GM23338 (cell line): ENCODE measurements around the gene B4GALT4. TPM values are rescaled to one million over a fixed set of nuclear protein-coding genes. Genes with fewer than 3 reads are reported as not detected.

Source experiments
- ATAC-seq: fragments of 200-7000 bp; cut with Tn5 transposase; 3 replicates; pipeline ENCODE4 v1.9.1; 2020
- DNase-seq: peaks from one replicate; pipeline ENCODE4 v3.0.0-alpha.2; 2015; ENCODE audit warnings: low spot score
- H2AFZ ChIP-seq: fragments of 200-600 bp; sonication (generic); 2 replicates; pipeline ENCODE4 v1.8.0; 2016; ENCODE audit warnings: antibody characterized with exemption, mild to moderate bottlenecking, moderate library complexity
- H3F3A ChIP-seq: fragments of 200-600 bp; sonication (generic); replicated peaks from 2 replicates; pipeline ENCODE4 v1.8.0; 2017; ENCODE audit warnings: antibody characterized with exemption, mixed run types, low read depth
- H3K27ac ChIP-seq: fragments of 200-600 bp; sonication (generic); 2 replicates; pipeline ENCODE4 v1.6.1; 2016; ENCODE audit warnings: low read depth
- H3K27me3 ChIP-seq: fragments of 200-600 bp; sonication (generic); 2 replicates; pipeline ENCODE4 v1.8.0; 2016; ENCODE audit warnings: mild to moderate bottlenecking, mixed run types, moderate library complexity; ENCODE audit not compliant: insufficient read depth
- H3K36me3 ChIP-seq: fragments of 200-600 bp; sonication (generic); 2 replicates; pipeline ENCODE4 v1.8.0; 2016; ENCODE audit warnings: mild to moderate bottlenecking; ENCODE audit not compliant: insufficient read depth
- H3K4me1 ChIP-seq: fragments of 200-600 bp; sonication (generic); 2 replicates; pipeline ENCODE4 v1.8.0; 2016; ENCODE audit warnings: mild to moderate bottlenecking, moderate library complexity; ENCODE audit not compliant: insufficient read depth
- H3K4me2 ChIP-seq: fragments of 200-600 bp; sonication (generic); 2 replicates; pipeline ENCODE4 v1.7.1; 2017; ENCODE audit warnings: mixed run types
- H3K4me3 ChIP-seq: fragments of 200-600 bp; sonication (generic); 2 replicates; pipeline ENCODE4 v1.6.1; 2016; ENCODE audit warnings: mixed run types
- H3K79me2 ChIP-seq: fragments of 200-600 bp; sonication (generic); replicated peaks from 2 replicates; pipeline ENCODE4 v1.8.0; 2017; ENCODE audit warnings: mild to moderate bottlenecking; ENCODE audit not compliant: insufficient read depth
- H3K9me2 ChIP-seq: fragments of 200-600 bp; sonication (generic); 2 replicates; pipeline ENCODE4 v1.8.0; 2017; ENCODE audit not compliant: insufficient read depth
- H4K20me1 ChIP-seq: fragments of 200-600 bp; sonication (generic); replicated peaks from 2 replicates; pipeline ENCODE4 v1.8.0; 2017; ENCODE audit warnings: mild to moderate bottlenecking; ENCODE audit not compliant: insufficient read depth
- H3K27ac Mint-ChIP-seq: 2 replicates; pipeline ENCODE4 v1.8.0; 2020; ENCODE audit warnings: inconsistent platforms, mild to moderate bottlenecking, moderate library complexity, mixed read lengths
- H3K27me3 Mint-ChIP-seq: 3 replicates; pipeline ENCODE4 v1.8.0; 2022; ENCODE audit warnings: low read depth, mild to moderate bottlenecking, moderate library complexity, mixed read lengths, inconsistent platforms; ENCODE audit not compliant: insufficient read depth, poor library complexity
- H3K36me3 Mint-ChIP-seq: 3 replicates; pipeline ENCODE4 v1.8.0; 2021; ENCODE audit warnings: low read depth, mild to moderate bottlenecking, inconsistent platforms, moderate library complexity, mixed read lengths
- H3K4me1 Mint-ChIP-seq: 3 replicates; pipeline ENCODE4 v1.8.0; 2020; ENCODE audit warnings: mild to moderate bottlenecking, inconsistent platforms, mixed read lengths
- H3K4me3 Mint-ChIP-seq: 3 replicates; pipeline ENCODE4 v1.8.0; 2021; ENCODE audit warnings: moderate library complexity, mild to moderate bottlenecking, inconsistent platforms, mixed read lengths
- H3K9me3 Mint-ChIP-seq: 3 replicates; pipeline ENCODE4 v1.8.0; 2020; ENCODE audit warnings: moderate library complexity, mild to moderate bottlenecking, inconsistent platforms, mixed read lengths
- CREB1 ChIP-seq: fragments of 250-450 bp; sonication (Bioruptor Pico); IDR thresholded peaks from 2 replicates; pipeline ENCODE4 v1.5.0; 2020; ENCODE audit warnings: low read depth, mild to moderate bottlenecking, moderate library complexity
- CTCF ChIP-seq, 2 experiments: fragments of 200-600 bp in 1 of 2; sonication (generic) in 1 of 2; conservative IDR thresholded peaks; 2 replicates each; pipeline versions ENCODE4 v1.5.1 to v1.6.1; 2016 to 2017; ENCODE audit warnings: antibody characterized with exemption in 2 of 2, low read depth in 2 of 2, mild to moderate bottlenecking in 2 of 2, moderate library complexity in 1 of 2
- ETS1 ChIP-seq: IDR thresholded peaks from 2 replicates; pipeline ENCODE4 v1.6.1; 2016; ENCODE audit warnings: antibody characterized with exemption
- EZH2 ChIP-seq: fragments of 200-600 bp; sonication (generic); IDR thresholded peaks from one replicate; pipeline ENCODE4 v1.8.0; 2017; ENCODE audit warnings: antibody characterized with exemption, mild to moderate bottlenecking, low read depth; ENCODE audit not compliant: unreplicated experiment
- EZH2phosphoT487 ChIP-seq: fragments of 200-600 bp; sonication (generic); IDR thresholded peaks from one replicate; pipeline ENCODE4 v1.8.1; 2018; ENCODE audit warnings: antibody characterized with exemption; ENCODE audit not compliant: unreplicated experiment
- JUNB ChIP-seq: IDR thresholded peaks from one replicate; pipeline ENCODE4 v1.6.1; 2016; ENCODE audit warnings: antibody characterized with exemption; ENCODE audit not compliant: unreplicated experiment
- NANOG ChIP-seq: IDR thresholded peaks from 2 replicates; pipeline ENCODE4 v1.6.1; 2016; ENCODE audit warnings: antibody characterized with exemption, borderline replicate concordance
- POLR2AphosphoS5 ChIP-seq: IDR thresholded peaks from 2 replicates; pipeline ENCODE4 v1.6.1; 2016; ENCODE audit warnings: antibody characterized with exemption, low read depth
- REST ChIP-seq: IDR thresholded peaks from one replicate; pipeline ENCODE4 v1.6.1; 2018; ENCODE audit warnings: antibody characterized with exemption; ENCODE audit not compliant: unreplicated experiment
- STAT1 ChIP-seq: IDR thresholded peaks from one replicate; pipeline ENCODE4 v1.6.1; 2016; ENCODE audit warnings: antibody characterized with exemption; ENCODE audit not compliant: unreplicated experiment
- ZNF114 ChIP-seq: fragments of 250-450 bp; sonication (Bioruptor Pico); IDR thresholded peaks from 2 replicates; pipeline ENCODE4 v1.5.0; 2020; ENCODE audit warnings: mild to moderate bottlenecking, moderate library complexity
- ZNF331 ChIP-seq: fragments of 250-450 bp; sonication (Bioruptor Pico); IDR thresholded peaks from 2 replicates; pipeline ENCODE4 v1.5.0; 2020; ENCODE audit warnings: low read depth, mild to moderate bottlenecking, moderate library complexity
- ZNF462 ChIP-seq: fragments of 250-450 bp; sonication (Bioruptor Pico); IDR thresholded peaks from 2 replicates; pipeline ENCODE4 v1.5.0; 2020; ENCODE audit warnings: mild to moderate bottlenecking, moderate library complexity
- polyA plus RNA-seq: library from polyadenylated mRNA; unstranded; fragments of >200 nt; fragmentation: Nextera tagmentation; extraction: Ambion mirVana; gene quantifications from 2 replicates; pipeline ENCODE4 v1.2.1, GENCODE V29; 2016
- total RNA-seq: library from RNA; depleted of rRNA; stranded (reverse); fragments of >200 nt; shearing (Covaris generic); gene quantifications from 2 replicates; pipeline ENCODE4 v1.2.3, GENCODE V29; 2014

The B4GALT4 gene
- total and polyA plus RNA-seq, 2 experiments from 2014 or later, result 38.3 to 45.3 TPM

GRCh38 chr3:119238363-119238762 is 2.3 kb downstream of the B4GALT4 start (continued):
- TF ChIP-seq ZNF331 (CRISPR knock-in tag) (no peak), JUNB (no peak), EZH2phosphoT487 (no peak), ZNF114 (no peak), STAT1 (no peak), REST (no peak), NANOG (no peak), EZH2 (no peak), CREB1 (CRISPR knock-in tag) (no peak)

- no peaks in the 10 kb centered on the region; the same call in 1 of the 2 replicates for H3F3A ChIP-seq
- DNase-seq, result no peak
- peaks cover 70% of the 10 kb centered on the region for H3K79me2 ChIP-seq
- peaks cover 3% of the 10 kb centered on the region; the same call in 1 of the 2 replicates for H4K20me1 ChIP-seq
- H2AFZ ChIP-seq, result no peak overlapping the region
- no peak overlapping the region for H3K4me3 ChIP-seq
- peaks cover 32% of the 10 kb centered on the region; the same call in 1 of the 2 replicates for H3K36me3 ChIP-seq
- Mint-ChIP-seq H3K4me1 (peaks cover 10% of the 10 kb centered on the region), H3K4me3 (no peak overlapping the region), H3K36me3 (peaks cover 51% of the 10 kb centered on the region), H3K27ac (no peak overlapping the region), H3K9me3 (peaks cover 9% of the 10 kb centered on the region; the same call in 2 of the 3 replicates), H3K27me3 (peaks cover 7% of the 10 kb centered on the region)
- H3K4me1 ChIP-seq, result peaks cover 17% of the 10 kb centered on the region
- H3K9me2 ChIP-seq, result no peaks in the 10 kb centered on the region
- no peak overlapping the region for H3K27ac ChIP-seq
- H3K27me3 ChIP-seq, result no peaks in the 10 kb centered on the region
- no peak overlapping the region for H3K4me2 ChIP-seq
- ATAC-seq, result no peak
- TF ChIP-seq CTCF (conservative IDR thresholded peaks at IDR 0.05; ENCODE audit: low read depth in 2 of 2) (no peak), ZNF114 (no peak), ETS1 (no peak), EZH2 (no peak), EZH2phosphoT487 (no peak), JUNB (no peak), ZNF462 (CRISPR knock-in tag) (no peak), POLR2AphosphoS5 (no peak), ZNF331 (CRISPR knock-in tag) (no peak), STAT1 (no peak)
Observed at GRCh38 chr3:119237299-119237698, 3.4 kb downstream of the B4GALT4 start.
